H1 (cell line): ENCODE measurements around the gene ECE2. TPM values are rescaled to one million over a fixed set of nuclear protein-coding genes. Genes with fewer than 3 reads are reported as not detected.

ENCODE experiments used
- BRCA1 ChIP-seq: IDR thresholded peaks from 2 replicates; pipeline ENCODE4 v1.6.1; 2012; ENCODE audit warnings: low read depth, low read length, improper control_type of control experiment
- CEBPB ChIP-seq: IDR thresholded peaks from 2 replicates; pipeline ENCODE4 v1.6.1; 2012; ENCODE audit warnings: low read depth, low read length
- CTBP2 ChIP-seq: IDR thresholded peaks from 2 replicates; pipeline ENCODE4 v1.7.0; 2011; ENCODE audit warnings: borderline replicate concordance, mild to moderate bottlenecking, moderate library complexity, mixed read lengths, low read length; ENCODE audit not compliant: insufficient read depth, insufficient read length
- KDM1A ChIP-seq: fragments of 200-600, 300-600 bp; sonication (generic); IDR thresholded peaks from 2 replicates; pipeline ENCODE4 v1.7.1; 2016; ENCODE audit warnings: mild to moderate bottlenecking, low read length, borderline replicate concordance
- NANOG ChIP-seq: IDR thresholded peaks from 2 replicates; pipeline ENCODE4 v1.6.1; 2011; ENCODE audit warnings: low read length, low read depth, mild to moderate bottlenecking, inconsistent platforms; ENCODE audit not compliant: insufficient read depth, poor library complexity, severe bottlenecking
- RNF2 ChIP-seq: fragments of 200-900, 300-1000 bp; sonication (generic); IDR thresholded peaks from 2 replicates; pipeline ENCODE4 v1.7.1; 2016; ENCODE audit warnings: borderline replicate concordance, low read depth, mild to moderate bottlenecking, antibody characterized with exemption, low read length; ENCODE audit not compliant: poor library complexity, severe bottlenecking; ENCODE audit errors: missing control alignments
- SP1 ChIP-seq: IDR thresholded peaks from 2 replicates; pipeline ENCODE4 v1.6.1; 2011; ENCODE audit warnings: low read depth, low read length
- SUZ12 ChIP-seq: fragments of 200-600 bp; sonication (generic); IDR thresholded peaks from 2 replicates; pipeline ENCODE4 v1.6.1; 2012; ENCODE audit warnings: mild to moderate bottlenecking, inconsistent platforms, low read length, moderate library complexity, mixed read lengths
- TBP ChIP-seq: IDR thresholded peaks from 2 replicates; pipeline ENCODE4 v1.6.1; 2011; ENCODE audit warnings: low read depth, low read length, improper control_type of control experiment
- YY1 ChIP-seq: IDR thresholded peaks from 2 replicates; pipeline ENCODE4 v1.6.1; 2011; ENCODE audit warnings: low read depth, mild to moderate bottlenecking, low read length
- polyA plus RNA-seq, 7 experiments: library from polyadenylated mRNA; depleted of rRNA in 3 of 7; stranded (reverse) in 5 of 7; unstranded in 2 of 7; fragments of >200 nt in 5 of 7; fragments of 200-250 nt in 2 of 7; gene quantifications; 1 replicate in 5 of 7; 2 replicates in 1 of 7; 4 replicates in 1 of 7; pipeline versions ENCODE4 v1.2.1 to v1.2.3, GENCODE V29; 2011 to 2013; ENCODE audit warnings: missing spikeins in 2 of 7, mixed read lengths in 2 of 7
- total RNA-seq: library from RNA; stranded (reverse); fragmentation: NEBNext Ultra II Directional; extraction: Animal tissue kit (Norgen Biotek cat#: 25700); gene quantifications from 2 replicates; pipeline ENCODE4 v1.2.1, GENCODE V29; 2021
- TF ChIP-seq, protein P1 (sequence below): fragments of 300-600 bp; sonication (generic); IDR thresholded peaks from 2 replicates; pipeline ENCODE4 v1.7.1; 2012; ENCODE audit warnings: low read length, moderate library complexity, mild to moderate bottlenecking, inconsistent platforms; ENCODE audit not compliant: insufficient replicate concordance

ECE2 gene
- total and polyA plus RNA-seq, 2 of the 8 experiments (the other 6 are each of a cell fraction or from before 2014, with no cell fraction given), result 0.44 to 0.86 TPM

DNA sequence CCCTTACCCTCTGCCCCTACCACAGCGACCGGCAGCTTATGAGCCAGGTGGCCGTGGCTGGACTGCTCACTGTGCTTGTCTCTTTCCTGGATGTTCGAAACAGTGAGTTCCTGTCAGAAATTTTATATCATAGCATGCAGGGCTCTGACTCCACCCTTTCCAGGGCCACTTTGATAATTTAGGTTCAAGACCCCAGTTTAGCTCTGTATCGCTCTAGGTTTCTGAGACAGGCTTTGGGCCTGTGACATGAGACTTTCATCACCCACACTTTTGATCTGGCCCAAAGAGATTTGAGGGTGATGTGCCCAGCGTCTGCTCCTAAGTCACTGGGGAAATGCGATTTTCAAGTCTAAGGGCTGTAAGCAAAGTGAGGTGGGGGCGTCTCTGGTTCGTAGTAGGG is 32.1 kb downstream of the ECE2 start (continued):
- TF ChIP-seq, protein P1, sequence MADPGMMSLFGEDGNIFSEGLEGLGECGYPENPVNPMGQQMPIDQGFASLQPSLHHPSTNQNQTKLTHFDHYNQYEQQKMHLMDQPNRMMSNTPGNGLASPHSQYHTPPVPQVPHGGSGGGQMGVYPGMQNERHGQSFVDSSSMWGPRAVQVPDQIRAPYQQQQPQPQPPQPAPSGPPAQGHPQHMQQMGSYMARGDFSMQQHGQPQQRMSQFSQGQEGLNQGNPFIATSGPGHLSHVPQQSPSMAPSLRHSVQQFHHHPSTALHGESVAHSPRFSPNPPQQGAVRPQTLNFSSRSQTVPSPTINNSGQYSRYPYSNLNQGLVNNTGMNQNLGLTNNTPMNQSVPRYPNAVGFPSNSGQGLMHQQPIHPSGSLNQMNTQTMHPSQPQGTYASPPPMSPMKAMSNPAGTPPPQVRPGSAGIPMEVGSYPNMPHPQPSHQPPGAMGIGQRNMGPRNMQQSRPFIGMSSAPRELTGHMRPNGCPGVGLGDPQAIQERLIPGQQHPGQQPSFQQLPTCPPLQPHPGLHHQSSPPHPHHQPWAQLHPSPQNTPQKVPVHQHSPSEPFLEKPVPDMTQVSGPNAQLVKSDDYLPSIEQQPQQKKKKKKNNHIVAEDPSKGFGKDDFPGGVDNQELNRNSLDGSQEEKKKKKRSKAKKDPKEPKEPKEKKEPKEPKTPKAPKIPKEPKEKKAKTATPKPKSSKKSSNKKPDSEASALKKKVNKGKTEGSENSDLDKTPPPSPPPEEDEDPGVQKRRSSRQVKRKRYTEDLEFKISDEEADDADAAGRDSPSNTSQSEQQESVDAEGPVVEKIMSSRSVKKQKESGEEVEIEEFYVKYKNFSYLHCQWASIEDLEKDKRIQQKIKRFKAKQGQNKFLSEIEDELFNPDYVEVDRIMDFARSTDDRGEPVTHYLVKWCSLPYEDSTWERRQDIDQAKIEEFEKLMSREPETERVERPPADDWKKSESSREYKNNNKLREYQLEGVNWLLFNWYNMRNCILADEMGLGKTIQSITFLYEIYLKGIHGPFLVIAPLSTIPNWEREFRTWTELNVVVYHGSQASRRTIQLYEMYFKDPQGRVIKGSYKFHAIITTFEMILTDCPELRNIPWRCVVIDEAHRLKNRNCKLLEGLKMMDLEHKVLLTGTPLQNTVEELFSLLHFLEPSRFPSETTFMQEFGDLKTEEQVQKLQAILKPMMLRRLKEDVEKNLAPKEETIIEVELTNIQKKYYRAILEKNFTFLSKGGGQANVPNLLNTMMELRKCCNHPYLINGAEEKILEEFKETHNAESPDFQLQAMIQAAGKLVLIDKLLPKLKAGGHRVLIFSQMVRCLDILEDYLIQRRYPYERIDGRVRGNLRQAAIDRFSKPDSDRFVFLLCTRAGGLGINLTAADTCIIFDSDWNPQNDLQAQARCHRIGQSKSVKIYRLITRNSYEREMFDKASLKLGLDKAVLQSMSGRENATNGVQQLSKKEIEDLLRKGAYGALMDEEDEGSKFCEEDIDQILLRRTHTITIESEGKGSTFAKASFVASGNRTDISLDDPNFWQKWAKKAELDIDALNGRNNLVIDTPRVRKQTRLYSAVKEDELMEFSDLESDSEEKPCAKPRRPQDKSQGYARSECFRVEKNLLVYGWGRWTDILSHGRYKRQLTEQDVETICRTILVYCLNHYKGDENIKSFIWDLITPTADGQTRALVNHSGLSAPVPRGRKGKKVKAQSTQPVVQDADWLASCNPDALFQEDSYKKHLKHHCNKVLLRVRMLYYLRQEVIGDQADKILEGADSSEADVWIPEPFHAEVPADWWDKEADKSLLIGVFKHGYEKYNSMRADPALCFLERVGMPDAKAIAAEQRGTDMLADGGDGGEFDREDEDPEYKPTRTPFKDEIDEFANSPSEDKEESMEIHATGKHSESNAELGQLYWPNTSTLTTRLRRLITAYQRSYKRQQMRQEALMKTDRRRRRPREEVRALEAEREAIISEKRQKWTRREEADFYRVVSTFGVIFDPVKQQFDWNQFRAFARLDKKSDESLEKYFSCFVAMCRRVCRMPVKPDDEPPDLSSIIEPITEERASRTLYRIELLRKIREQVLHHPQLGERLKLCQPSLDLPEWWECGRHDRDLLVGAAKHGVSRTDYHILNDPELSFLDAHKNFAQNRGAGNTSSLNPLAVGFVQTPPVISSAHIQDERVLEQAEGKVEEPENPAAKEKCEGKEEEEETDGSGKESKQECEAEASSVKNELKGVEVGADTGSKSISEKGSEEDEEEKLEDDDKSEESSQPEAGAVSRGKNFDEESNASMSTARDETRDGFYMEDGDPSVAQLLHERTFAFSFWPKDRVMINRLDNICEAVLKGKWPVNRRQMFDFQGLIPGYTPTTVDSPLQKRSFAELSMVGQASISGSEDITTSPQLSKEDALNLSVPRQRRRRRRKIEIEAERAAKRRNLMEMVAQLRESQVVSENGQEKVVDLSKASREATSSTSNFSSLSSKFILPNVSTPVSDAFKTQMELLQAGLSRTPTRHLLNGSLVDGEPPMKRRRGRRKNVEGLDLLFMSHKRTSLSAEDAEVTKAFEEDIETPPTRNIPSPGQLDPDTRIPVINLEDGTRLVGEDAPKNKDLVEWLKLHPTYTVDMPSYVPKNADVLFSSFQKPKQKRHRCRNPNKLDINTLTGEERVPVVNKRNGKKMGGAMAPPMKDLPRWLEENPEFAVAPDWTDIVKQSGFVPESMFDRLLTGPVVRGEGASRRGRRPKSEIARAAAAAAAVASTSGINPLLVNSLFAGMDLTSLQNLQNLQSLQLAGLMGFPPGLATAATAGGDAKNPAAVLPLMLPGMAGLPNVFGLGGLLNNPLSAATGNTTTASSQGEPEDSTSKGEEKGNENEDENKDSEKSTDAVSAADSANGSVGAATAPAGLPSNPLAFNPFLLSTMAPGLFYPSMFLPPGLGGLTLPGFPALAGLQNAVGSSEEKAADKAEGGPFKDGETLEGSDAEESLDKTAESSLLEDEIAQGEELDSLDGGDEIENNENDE, result no peak
- TF ChIP-seq CEBPB, result no peak
- TF ChIP-seq NANOG, result no peak
- TF ChIP-seq BRCA1, result no peak
- TF ChIP-seq SUZ12, result no peak
- no peak for TF ChIP-seq YY1
- TF ChIP-seq KDM1A, result no peak
- TF ChIP-seq RNF2, result no peak
- no peak for TF ChIP-seq SP1
- no peak for TF ChIP-seq CTBP2
- no peak for TF ChIP-seq TBP
- TF ChIP-seq, all 59 proteins: peak for 0
